Measurements from ENCODE around the gene UQCC5. TPM values are rescaled to one million over a fixed set of nuclear protein-coding genes. Genes with fewer than 3 reads are reported as not detected.

The UQCC5 gene
- polyA plus RNA-seq, 1 of the 3 experiments (the other 2 are of a cell fraction), result 124 TPM

DNA sequence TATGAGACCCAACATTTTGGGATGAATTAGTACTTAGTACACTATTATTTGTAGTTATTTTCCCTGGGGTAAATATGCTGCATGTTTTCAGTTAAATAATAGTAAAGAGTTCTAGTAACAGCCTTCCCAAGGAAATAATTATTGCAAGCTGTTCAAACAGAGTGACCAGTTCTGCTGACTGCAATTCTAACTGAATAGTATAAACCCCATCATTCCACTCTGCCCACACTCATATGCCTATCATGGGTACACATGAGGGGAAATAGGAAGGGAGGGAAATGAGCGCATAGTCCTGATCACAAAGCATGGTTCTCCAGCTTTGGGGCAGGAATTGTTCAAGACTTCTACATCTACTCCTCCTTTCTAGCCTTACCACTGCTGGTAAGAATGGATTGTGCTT lies 18.7 kb downstream of the UQCC5 start:
- Histone ChIP-seq H3K27me3 (ENCODE audit: insufficient read depth) (no peaks in the 10 kb centered on the region), H3K9me3 (no peaks in the 10 kb centered on the region), H3K9ac (no peak overlapping the region), H3K79me2 (ENCODE audit: insufficient read depth) (no peaks in the 10 kb centered on the region), H3K9me2 (no peaks in the 10 kb centered on the region), H3K4me2 (no peak overlapping the region), H3F3A (replicated peaks; ENCODE audit: insufficient read depth) (no peaks in the 10 kb centered on the region), H3K4me3 (ENCODE audit: low read depth in 2 of 2, low read length in 1 of 2) (no peak overlapping the region), H3K36me3 (replicated peaks in 1 of 2; ENCODE audit: control insufficient read depth in 1 of 2, insufficient read depth in 2 of 2, low read length in 1 of 2) (peaks cover 57 to 81% of the 10 kb centered on the region in 2 experiments), H3K4me1 (ENCODE audit: control insufficient read depth in 1 of 2, insufficient read depth in 2 of 2, low read depth in 1 of 2, low read length in 1 of 2) (peaks cover 0 to 7% of the 10 kb centered on the region in 2 experiments; a peak in 2 of 4 replicates), H3K27ac (ENCODE audit: low read depth in 2 of 2, low read length in 1 of 2) (peak overlapping the region; percentile 6 to 53; a peak in 3 of 4 replicates), H2AFZ (ENCODE audit: low read depth) (no peak overlapping the region), H4K20me1 (ENCODE audit: insufficient read depth) (0 out of 2 replicates have a peak, but pooled peaks cover 4% of the 10 kb centered on the region)
- ChIA-PET CTCF (interaction anchor here (0.8 to 1.6 kb wide), 5 partner anchors 9 to 108 kb away, joined by 3 to 4 read pairs (median 3); no protein-coding TSS in a partner anchor), POLR2A (no interaction called here)
- TF ChIP-seq MXI1 (IDR thresholded peaks at IDR 0.05; ENCODE audit: low read depth, low read length), result no peak
- TF ChIP-seq RXRA (IDR thresholded peaks at IDR 0.05; ENCODE audit: borderline replicate concordance, low read depth), result no peak
- TF ChIP-seq RFX5 (IDR thresholded peaks at IDR 0.05; ENCODE audit: low read length), result no peak
- TF ChIP-seq, protein P1, sequence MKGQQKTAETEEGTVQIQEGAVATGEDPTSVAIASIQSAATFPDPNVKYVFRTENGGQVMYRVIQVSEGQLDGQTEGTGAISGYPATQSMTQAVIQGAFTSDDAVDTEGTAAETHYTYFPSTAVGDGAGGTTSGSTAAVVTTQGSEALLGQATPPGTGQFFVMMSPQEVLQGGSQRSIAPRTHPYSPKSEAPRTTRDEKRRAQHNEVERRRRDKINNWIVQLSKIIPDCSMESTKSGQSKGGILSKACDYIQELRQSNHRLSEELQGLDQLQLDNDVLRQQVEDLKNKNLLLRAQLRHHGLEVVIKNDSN (IDR thresholded peaks at IDR 0.05; ENCODE audit: borderline replicate concordance, low read depth), result no peak
- TF ChIP-seq GABPA (IDR thresholded peaks at IDR 0.05; ENCODE audit: low read depth), result no peak
- no peak for TF ChIP-seq TAF1 (IDR thresholded peaks at IDR 0.05; ENCODE audit: borderline replicate concordance, low read depth, low read length)
- no peak for TF ChIP-seq TCF12 (IDR thresholded peaks at IDR 0.05)
- no peak for TF ChIP-seq SMC3 (IDR thresholded peaks at IDR 0.05; ENCODE audit: low read depth, low read length)
- TF ChIP-seq, protein P2, sequence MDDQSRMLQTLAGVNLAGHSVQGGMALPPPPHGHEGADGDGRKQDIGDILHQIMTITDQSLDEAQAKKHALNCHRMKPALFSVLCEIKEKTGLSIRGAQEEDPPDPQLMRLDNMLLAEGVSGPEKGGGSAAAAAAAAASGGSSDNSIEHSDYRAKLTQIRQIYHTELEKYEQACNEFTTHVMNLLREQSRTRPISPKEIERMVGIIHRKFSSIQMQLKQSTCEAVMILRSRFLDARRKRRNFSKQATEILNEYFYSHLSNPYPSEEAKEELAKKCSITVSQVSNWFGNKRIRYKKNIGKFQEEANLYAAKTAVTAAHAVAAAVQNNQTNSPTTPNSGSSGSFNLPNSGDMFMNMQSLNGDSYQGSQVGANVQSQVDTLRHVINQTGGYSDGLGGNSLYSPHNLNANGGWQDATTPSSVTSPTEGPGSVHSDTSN (IDR thresholded peaks at IDR 0.05), result no peak
- DNase-seq, result no peak
- WGBS (ENCODE audit: low lambda C conversion rate), result 100% methylated on average over 1 of the region's 1 CpG

DNA sequence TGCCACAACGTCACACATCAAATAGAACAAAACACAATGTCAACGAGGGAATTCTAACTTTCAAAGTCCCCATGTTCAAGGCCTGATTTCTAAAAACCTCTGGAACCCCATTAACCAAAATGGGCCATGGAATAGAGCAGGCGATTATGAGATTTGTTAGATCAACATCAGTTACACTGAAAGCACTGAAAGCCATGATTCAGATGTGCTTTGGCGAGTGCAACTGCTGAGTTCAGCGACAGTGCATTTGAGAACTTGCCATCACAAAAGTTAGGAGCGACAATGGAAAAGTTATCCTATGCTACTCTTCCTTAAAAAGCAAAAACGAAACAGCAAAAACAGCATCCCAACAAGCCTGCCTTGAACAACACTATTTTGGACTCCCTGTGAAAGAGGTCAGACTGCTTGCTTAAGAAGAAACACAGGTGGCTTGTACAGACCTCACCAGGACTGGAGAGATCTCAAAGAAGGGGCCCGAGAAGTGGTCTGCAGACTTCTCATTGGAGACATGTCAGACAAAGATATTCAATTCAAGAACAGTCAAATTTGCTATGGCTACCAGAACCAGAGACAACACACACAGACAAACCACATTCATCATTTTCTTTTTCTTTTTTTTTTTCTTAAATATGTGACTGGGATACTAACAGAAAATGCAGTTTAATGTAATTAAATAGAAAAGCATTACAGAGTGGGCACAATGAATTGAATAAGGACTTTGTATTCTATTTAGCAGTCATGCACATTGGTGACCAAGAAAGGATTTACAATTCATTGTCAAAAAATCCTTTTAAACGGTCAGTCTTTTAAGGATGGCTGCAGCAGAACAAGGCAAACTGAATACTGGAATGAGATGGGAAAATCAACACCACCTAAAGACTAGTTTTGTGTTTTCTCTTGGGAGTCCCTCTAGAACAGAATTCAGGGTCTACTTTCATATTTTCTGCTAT lies 20.9 kb downstream of the UQCC5 start:
- Histone ChIP-seq H3K9ac (no peak overlapping the region), H3K27ac (ENCODE audit: low read depth in 2 of 2, low read length in 1 of 2) (no peak overlapping the region; a peak in 2 of 4 replicates), H3K9me2 (no peaks in the 10 kb centered on the region), H3K79me2 (ENCODE audit: insufficient read depth) (no peaks in the 10 kb centered on the region), H3K36me3 (replicated peaks in 1 of 2; ENCODE audit: control insufficient read depth in 1 of 2, insufficient read depth in 2 of 2, low read length in 1 of 2) (peaks cover 61 to 79% of the 10 kb centered on the region in 2 experiments), H3F3A (replicated peaks; ENCODE audit: insufficient read depth) (peaks cover 7% of the 10 kb centered on the region), H3K4me1 (ENCODE audit: control insufficient read depth in 1 of 2, insufficient read depth in 2 of 2, low read depth in 1 of 2, low read length in 1 of 2) (peaks cover 7 to 8% of the 10 kb centered on the region in 2 experiments; a peak in 2 of 4 replicates), H4K20me1 (ENCODE audit: insufficient read depth) (0 out of 2 replicates have a peak, but pooled peaks cover 4% of the 10 kb centered on the region), H3K4me2 (no peak overlapping the region), H3K9me3 (no peaks in the 10 kb centered on the region), H2AFZ (ENCODE audit: low read depth) (no peak overlapping the region), H3K27me3 (ENCODE audit: insufficient read depth) (no peaks in the 10 kb centered on the region), H3K4me3 (ENCODE audit: low read depth in 2 of 2, low read length in 1 of 2) (no peak overlapping the region)
- DNase-seq, result no peak
- WGBS (ENCODE audit: low lambda C conversion rate), result 93% methylated on average over 9 of the region's 9 CpGs
- CTCF ChIA-PET, result interaction anchor here (0.9 kb wide), 1 partner anchor 85 kb away, joined by 3 read pairs; no protein-coding TSS in a partner anchor
- POLR2A ChIA-PET, result interaction anchor here (0.7 kb wide), 1 partner anchor 77 kb away, joined by 3 read pairs; no protein-coding TSS in a partner anchor
- TF ChIP-seq SMC3 (IDR thresholded peaks at IDR 0.05; ENCODE audit: low read depth, low read length), result no peak
- TF ChIP-seq EZH2phosphoT487 (IDR thresholded peaks at IDR 0.05; ENCODE audit: borderline replicate concordance, low read depth), result no peak
- no peak for TF ChIP-seq TAF1 (IDR thresholded peaks at IDR 0.05; ENCODE audit: borderline replicate concordance, low read depth, low read length)
- no peak for TF ChIP-seq TEAD4 (IDR thresholded peaks at IDR 0.05; ENCODE audit: borderline replicate concordance, insufficient read depth)

Data from SK-N-SH (cell line).